Gastroesophageal sphincter (tissue), 3 donors: ENCODE data around the gene PHC2.

Experiments used
- CTCF ChIP-seq, 4 experiments: fragments of 200-600 bp in 2 of 4; fragments of 450-650 bp in 2 of 4; sonication (generic) in 1 of 4; IDR thresholded peaks; one replicate each; pipeline ENCODE4 v1.5.1; 2017 to 2019; ENCODE audit warnings: antibody characterized with exemption in 4 of 4, mild to moderate bottlenecking in 2 of 4, moderate library complexity in 2 of 4
- EP300 ChIP-seq: sonication (generic); formaldehyde crosslinking; IDR thresholded peaks from one replicate; pipeline ENCODE4 v1.6.1; 2017; ENCODE audit warnings: antibody characterized with exemption, mild to moderate bottlenecking
- POLR2AphosphoS5 ChIP-seq: sonication (generic); formaldehyde crosslinking; IDR thresholded peaks from one replicate; pipeline ENCODE4 v1.6.1; 2017; ENCODE audit warnings: antibody characterized with exemption

- TF ChIP-seq CTCF (IDR thresholded peaks at IDR 0.05), result no peak
- no peak for TF ChIP-seq EP300
- no peak for TF ChIP-seq POLR2AphosphoS5
Measured at GRCh38 chr1:33439662-33440061, 8.8 kb upstream of the PHC2 start.
